Activated naive CD8-positive, alpha-beta T cell treated with anti-CD3 and anti-CD28 coated beads for 36 hours (primary cell): Measurements from ENCODE around the gene RCBTB1. TPM values are rescaled to one million over a fixed set of nuclear protein-coding genes. Genes with fewer than 3 reads are reported as not detected.
A peak's percentile ranks its signal among the peaks of the same experiment; 100 is the strongest.

ENCODE experiments used
- DNase-seq: peaks from one replicate; pipeline ENCODE4 v3.0.0; 2021
- H3K27ac Mint-ChIP-seq: one replicate; pipeline ENCODE4 v1.8.0; 2022; ENCODE audit warnings: mild to moderate bottlenecking, moderate library complexity, mixed read lengths
- H3K27me3 Mint-ChIP-seq: one replicate; pipeline ENCODE4 v1.8.0; 2022; ENCODE audit warnings: mild to moderate bottlenecking, mixed read lengths
- H3K36me3 Mint-ChIP-seq: one replicate; pipeline ENCODE4 v1.8.0; 2021; ENCODE audit warnings: mild to moderate bottlenecking, mixed read lengths
- H3K4me1 Mint-ChIP-seq: one replicate; pipeline ENCODE4 v1.8.0; 2021; ENCODE audit warnings: mixed read lengths
- H3K4me3 Mint-ChIP-seq: one replicate; pipeline ENCODE4 v1.8.0; 2022; ENCODE audit warnings: mild to moderate bottlenecking, moderate library complexity, mixed read lengths
- H3K9me3 Mint-ChIP-seq: one replicate; pipeline ENCODE4 v1.8.0; 2022; ENCODE audit warnings: mixed read lengths
- total RNA-seq, 2 experiments: library from RNA; stranded (reverse); gene quantifications; one replicate each; pipeline ENCODE4 v1.2.3, GENCODE V29; 2021

The RCBTB1 gene
- total RNA-seq = 10 to 100 TPM; 13.2 to 14.6 TPM

GRCh38 chr13:49585220-49586157 lies at the start of gene RCBTB1:
Gene RCBTB1 (minus strand): TSS chr13:49585558. CDS start chr13:49567279, 18,279 bp downstream.
- H3K27ac Mint-ChIP-seq = peak within 1 kb of the TSS; percentile 80
- H3K4me1 Mint-ChIP-seq = peaks cover 14% of the 10 kb centered on the region
- DNase-seq = peak; percentile 81
- H3K27me3 Mint-ChIP-seq = no peaks in the 10 kb centered on the region
- no peaks in the 10 kb centered on the region for H3K9me3 Mint-ChIP-seq
- H3K36me3 Mint-ChIP-seq = no peaks in the 10 kb centered on the region
- H3K4me3 Mint-ChIP-seq = peak within 1 kb of the TSS; percentile 96

- Mint-ChIP-seq H3K27ac (no peak overlapping the region), H3K36me3 (no peaks in the 10 kb centered on the region), H3K9me3 (no peaks in the 10 kb centered on the region), H3K27me3 (no peaks in the 10 kb centered on the region), H3K4me1 (peaks cover 6% of the 10 kb centered on the region), H3K4me3 (no peak overlapping the region)
- DNase-seq = no peak
These were observed 48.4 kb upstream of the RCBTB1 start for GRCh38 chr13:49633710-49634109.

GRCh38 chr13:49632156-49632555 lies 46.8 kb upstream of the RCBTB1 start:
- Mint-ChIP-seq H3K27me3 (no peaks in the 10 kb centered on the region), H3K9me3 (no peaks in the 10 kb centered on the region), H3K27ac (no peak overlapping the region), H3K4me1 (peaks cover 10% of the 10 kb centered on the region), H3K4me3 (no peak overlapping the region), H3K36me3 (no peaks in the 10 kb centered on the region)
- DNase-seq = no peak

GRCh38 chr13:49630580-49630979 lies 45.2 kb upstream of the RCBTB1 start:
- Mint-ChIP-seq H3K36me3 (no peaks in the 10 kb centered on the region), H3K9me3 (no peaks in the 10 kb centered on the region), H3K27ac (no peak overlapping the region), H3K4me3 (no peak overlapping the region), H3K4me1 (peaks cover 10% of the 10 kb centered on the region), H3K27me3 (no peaks in the 10 kb centered on the region)
- DNase-seq = no peak

GRCh38 chr13:49629947-49630346 lies 44.6 kb upstream of the RCBTB1 start:
- H3K36me3 Mint-ChIP-seq = no peaks in the 10 kb centered on the region
- no peak for DNase-seq
- no peaks in the 10 kb centered on the region for H3K27me3 Mint-ChIP-seq
- peaks cover 7% of the 10 kb centered on the region for H3K4me1 Mint-ChIP-seq
- H3K9me3 Mint-ChIP-seq = no peaks in the 10 kb centered on the region
- H3K27ac Mint-ChIP-seq = no peak overlapping the region
- H3K4me3 Mint-ChIP-seq = no peak overlapping the region

GRCh38 chr13:49629196-49629938 lies 44.0 kb upstream of the RCBTB1 start:
- Mint-ChIP-seq H3K36me3 (no peaks in the 10 kb centered on the region), H3K4me3 (peak overlapping the region; percentile 81), H3K27me3 (no peaks in the 10 kb centered on the region), H3K27ac (no peak overlapping the region), H3K9me3 (no peaks in the 10 kb centered on the region), H3K4me1 (peaks cover 5% of the 10 kb centered on the region)
- DNase-seq = no peak

GRCh38 chr13:49627831-49628652 lies 42.7 kb upstream of the RCBTB1 start, which contains the start of gene ARL11:
Gene ARL11 (plus strand): TSS chr13:49628507. CDS start chr13:49630448, 1,941 bp downstream.
- Mint-ChIP-seq H3K4me1 (peaks cover 5% of the 10 kb centered on the region), H3K27ac (peak within 1 kb of the TSS; percentile 54), H3K4me3 (peak within 1 kb of the TSS; percentile 81), H3K9me3 (no peaks in the 10 kb centered on the region), H3K27me3 (no peaks in the 10 kb centered on the region), H3K36me3 (no peaks in the 10 kb centered on the region)
- peak; percentile 64 for DNase-seq

- no peak for DNase-seq
- Mint-ChIP-seq H3K4me1 (peaks cover 5% of the 10 kb centered on the region), H3K27me3 (no peaks in the 10 kb centered on the region), H3K4me3 (no peak overlapping the region), H3K9me3 (no peaks in the 10 kb centered on the region), H3K36me3 (no peaks in the 10 kb centered on the region), H3K27ac (no peak overlapping the region)
These were observed 40.2 kb upstream of the RCBTB1 start for GRCh38 chr13:49625392-49626079.

GRCh38 chr13:49624229-49624628 lies 38.9 kb upstream of the RCBTB1 start:
- Mint-ChIP-seq H3K27ac (no peak overlapping the region), H3K4me3 (no peak overlapping the region), H3K4me1 (peaks cover 5% of the 10 kb centered on the region), H3K36me3 (no peaks in the 10 kb centered on the region), H3K9me3 (no peaks in the 10 kb centered on the region), H3K27me3 (no peaks in the 10 kb centered on the region)
- DNase-seq = no peak

GRCh38 chr13:49622174-49622946 lies 37.0 kb upstream of the RCBTB1 start:
- H3K4me1 Mint-ChIP-seq = no peaks in the 10 kb centered on the region
- no peak overlapping the region for H3K27ac Mint-ChIP-seq
- H3K27me3 Mint-ChIP-seq = no peaks in the 10 kb centered on the region
- H3K36me3 Mint-ChIP-seq = no peaks in the 10 kb centered on the region
- no peak for DNase-seq
- H3K4me3 Mint-ChIP-seq = no peak overlapping the region
- H3K9me3 Mint-ChIP-seq = no peaks in the 10 kb centered on the region

- peak overlapping the region; percentile 44 for H3K4me3 Mint-ChIP-seq
- peak; percentile 13 for DNase-seq
- H3K36me3 Mint-ChIP-seq = no peaks in the 10 kb centered on the region
- H3K27me3 Mint-ChIP-seq = no peaks in the 10 kb centered on the region
- H3K9me3 Mint-ChIP-seq = no peaks in the 10 kb centered on the region
- H3K27ac Mint-ChIP-seq = no peak overlapping the region
- no peaks in the 10 kb centered on the region for H3K4me1 Mint-ChIP-seq
These were observed 34.8 kb upstream of the RCBTB1 start for GRCh38 chr13:49620170-49620621.

GRCh38 chr13:49616676-49617065 lies 31.3 kb upstream of the RCBTB1 start:
- no peak overlapping the region for H3K4me3 Mint-ChIP-seq
- no peaks in the 10 kb centered on the region for H3K4me1 Mint-ChIP-seq
- peaks cover 2% of the 10 kb centered on the region for H3K9me3 Mint-ChIP-seq
- H3K36me3 Mint-ChIP-seq = no peaks in the 10 kb centered on the region
- no peak overlapping the region for H3K27ac Mint-ChIP-seq
- no peak for DNase-seq
- no peaks in the 10 kb centered on the region for H3K27me3 Mint-ChIP-seq

- Mint-ChIP-seq H3K4me3 (no peak overlapping the region), H3K4me1 (no peaks in the 10 kb centered on the region), H3K36me3 (no peaks in the 10 kb centered on the region), H3K27ac (no peak overlapping the region), H3K27me3 (no peaks in the 10 kb centered on the region), H3K9me3 (peaks cover 2% of the 10 kb centered on the region)
- no peak for DNase-seq
These were observed 30.7 kb upstream of the RCBTB1 start for GRCh38 chr13:49615836-49616675.
